HEK293 (cell line): ENCODE results near the gene CNTNAP1.

Experiments used
- AEBP2 ChIP-seq: fragments of 450-650 bp; formaldehyde crosslinking; IDR thresholded peaks from 2 replicates; pipeline ENCODE4 v1.5.1; 2016; ENCODE audit warnings: missing biosample characterization, missing genetic modification characterization, borderline replicate concordance
- EGR2 ChIP-seq: fragments of 450-650 bp; formaldehyde crosslinking; IDR thresholded peaks from 2 replicates; pipeline ENCODE4 v1.5.1; 2016; ENCODE audit warnings: low read depth, missing biosample characterization, missing genetic modification characterization
- HIC1 ChIP-seq: fragments of 450-650 bp; formaldehyde crosslinking; IDR thresholded peaks from 2 replicates; pipeline ENCODE4 v1.5.1; 2016; ENCODE audit warnings: missing biosample characterization, missing genetic modification characterization
- HOXD13 ChIP-seq: sonication (generic); formaldehyde crosslinking; IDR thresholded peaks from 2 replicates; pipeline ENCODE4 v1.8.0; 2022; ENCODE audit warnings: missing genetic modification reagents, borderline replicate concordance
- IKZF3 ChIP-seq: fragments of 450-650 bp; IDR thresholded peaks from 2 replicates; pipeline ENCODE4 v1.5.0; 2018; ENCODE audit warnings: missing biosample characterization, mild to moderate bottlenecking, missing genetic modification characterization, moderate library complexity
- KLF9 ChIP-seq: fragments of 450-650 bp; formaldehyde crosslinking; IDR thresholded peaks from 2 replicates; pipeline ENCODE4 v1.5.1; 2016; ENCODE audit warnings: missing biosample characterization, missing genetic modification characterization, low read depth
- SETDB1 ChIP-seq: IDR thresholded peaks from one replicate; pipeline ENCODE4 v1.6.1; 2017; ENCODE audit warnings: mild to moderate bottlenecking, low read length, moderate library complexity, mixed read lengths; ENCODE audit not compliant: insufficient read length
- ZBTB11 ChIP-seq: fragments of 450-650 bp; formaldehyde crosslinking; conservative IDR thresholded peaks from 2 replicates; pipeline ENCODE4 v1.5.1; 2016; ENCODE audit warnings: low read depth, missing biosample characterization, missing genetic modification characterization
- ZBTB20 ChIP-seq: fragments of 450-650 bp; formaldehyde crosslinking; IDR thresholded peaks from 2 replicates; pipeline ENCODE4 v1.5.1; 2016; ENCODE audit warnings: missing biosample characterization, missing genetic modification characterization
- ZEB2 ChIP-seq: fragments of 450-650 bp; formaldehyde crosslinking; IDR thresholded peaks from 2 replicates; pipeline ENCODE4 v1.5.1; 2016; ENCODE audit warnings: missing biosample characterization, missing genetic modification characterization
- ZNF18 ChIP-seq: fragments of 450-650 bp; formaldehyde crosslinking; IDR thresholded peaks from 2 replicates; pipeline ENCODE4 v1.5.1; 2016; ENCODE audit warnings: missing biosample characterization, missing genetic modification characterization
- ZNF2 ChIP-seq: fragments of 450-650 bp; formaldehyde crosslinking; IDR thresholded peaks from 2 replicates; pipeline ENCODE4 v1.5.1; 2016; ENCODE audit warnings: missing biosample characterization, missing genetic modification characterization
- ZNF214 ChIP-seq: fragments of 450-650 bp; formaldehyde crosslinking; IDR thresholded peaks from 2 replicates; pipeline ENCODE4 v1.5.1; 2017; ENCODE audit warnings: missing biosample characterization, mild to moderate bottlenecking, missing genetic modification characterization, borderline replicate concordance
- ZNF221 ChIP-seq: fragments of 450-650 bp; formaldehyde crosslinking; IDR thresholded peaks from 2 replicates; pipeline ENCODE4 v1.5.1; 2017; ENCODE audit warnings: missing biosample characterization, missing genetic modification characterization, borderline replicate concordance
- ZNF302 ChIP-seq: fragments of 450-650 bp; formaldehyde crosslinking; IDR thresholded peaks from 2 replicates; pipeline ENCODE4 v1.5.1; 2016; ENCODE audit warnings: missing biosample characterization, missing genetic modification characterization, low read depth
- ZNF350 ChIP-seq: fragments of 450-650 bp; formaldehyde crosslinking; IDR thresholded peaks from 2 replicates; pipeline ENCODE4 v1.5.0; 2017; ENCODE audit warnings: missing biosample characterization, mild to moderate bottlenecking, missing genetic modification characterization
- ZNF354C ChIP-seq: fragments of 450-650 bp; formaldehyde crosslinking; IDR thresholded peaks from 2 replicates; pipeline ENCODE4 v1.5.1; 2016; ENCODE audit warnings: missing biosample characterization, missing genetic modification characterization, low read depth, borderline replicate concordance
- ZNF37A ChIP-seq: fragments of 450-650 bp; IDR thresholded peaks from 2 replicates; pipeline ENCODE4 v1.5.1; 2018; ENCODE audit warnings: missing biosample characterization, missing genetic modification characterization
- ZNF433 ChIP-seq: fragments of 450-650 bp; formaldehyde crosslinking; IDR thresholded peaks from 2 replicates; pipeline ENCODE4 v1.5.1; 2016; ENCODE audit warnings: missing biosample characterization, missing genetic modification characterization, low read depth
- ZNF521 ChIP-seq: fragments of 450-650 bp; formaldehyde crosslinking; IDR thresholded peaks from 2 replicates; pipeline ENCODE4 v1.5.1; 2017; ENCODE audit warnings: missing biosample characterization, mild to moderate bottlenecking, missing genetic modification characterization
- ZNF654 ChIP-seq: fragments of 450-650 bp; formaldehyde crosslinking; IDR thresholded peaks from 2 replicates; pipeline ENCODE4 v1.5.1; 2016; ENCODE audit warnings: low read depth, missing biosample characterization, missing genetic modification characterization
- ZNF843 ChIP-seq: fragments of 450-650 bp; formaldehyde crosslinking; IDR thresholded peaks from 2 replicates; pipeline ENCODE4 v1.5.1; 2016; ENCODE audit warnings: missing biosample characterization, missing genetic modification characterization

CNTNAP1 gene

GRCh38 chr17:42744283-42744805 is 62.0 kb downstream of the CNTNAP1 start (continued):
- no peak for TF ChIP-seq ZNF433 (tag by site-specific recombination)
- TF ChIP-seq ZNF350 (tag by site-specific recombination) = no peak
- TF ChIP-seq ZNF354C = no peak
- no peak for TF ChIP-seq SETDB1
- TF ChIP-seq ZNF18 (tag by site-specific recombination) = no peak
- TF ChIP-seq AEBP2 = no peak
- TF ChIP-seq ZNF214 (tag by site-specific recombination) = no peak
- TF ChIP-seq ZBTB20 (tag by site-specific recombination) = peak; percentile 23; the same call in 1 of the 2 replicates
- no peak for TF ChIP-seq ZNF521 (tag by site-specific recombination)
- 0 out of 2 replicates have a peak, but pooled peaks have one; percentile 25 for TF ChIP-seq ZEB2 (tag by site-specific recombination)
- no peak; the same call in 1 of the 2 replicates for TF ChIP-seq ZBTB11
- TF ChIP-seq ZNF654 (tag by site-specific recombination) = no peak
- TF ChIP-seq ZNF2 = no peak
- TF ChIP-seq ZNF302 (tag by site-specific recombination) = no peak
- TF ChIP-seq HOXD13 (CRISPR knock-in tag) = no peak
- no peak for TF ChIP-seq KLF9 (tag by site-specific recombination)
- TF ChIP-seq ZNF221 = no peak
- no peak for TF ChIP-seq IKZF3 (tag by site-specific recombination)
- TF ChIP-seq HIC1 (tag by site-specific recombination) = peak; percentile 83
- TF ChIP-seq EGR2 (tag by site-specific recombination) = peak; percentile 76
- no peak for TF ChIP-seq ZNF37A (tag by site-specific recombination)
- no peak for TF ChIP-seq ZNF843
